Activated CD8-positive, alpha-beta memory T cell treated with anti-CD3 and anti-CD28 coated beads, Interleukin-2, amount 50 U/mL, for 1 hour (primary cell): Measurements from ENCODE around the gene HARBI1.

Experiments
- DNase-seq: peaks from one replicate; pipeline ENCODE4 v3.0.0-alpha.2; 2020; ENCODE audit errors: extremely low read depth

The HARBI1 gene

GRCh38 chr11:46553814-46554212, 63.2 kb downstream of the HARBI1 start:
- DNase-seq, result no peak
